Measurements from ENCODE around the gene EMSY.

DNA sequence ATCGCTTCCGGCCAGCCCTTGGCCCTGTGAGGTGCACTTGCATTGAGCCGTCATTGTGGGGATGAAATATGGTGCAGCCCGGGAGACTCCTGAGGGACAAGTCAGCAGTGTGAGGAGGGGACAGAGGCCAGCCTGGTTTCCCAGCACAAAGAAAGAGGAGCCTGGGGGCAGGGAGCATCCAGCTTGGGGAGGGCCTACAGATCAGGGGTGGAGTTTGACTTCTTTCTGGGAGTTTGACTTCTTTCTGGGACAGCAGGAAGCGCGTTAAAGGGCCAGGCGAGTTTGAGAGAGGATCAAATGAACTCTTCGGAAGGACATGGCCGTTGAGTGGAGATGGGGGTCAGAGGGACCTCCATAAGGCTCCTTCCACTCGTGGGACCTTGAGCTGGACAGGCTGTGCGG is 133.8 kb downstream of the EMSY start:
- TF ChIP-seq, protein P1, sequence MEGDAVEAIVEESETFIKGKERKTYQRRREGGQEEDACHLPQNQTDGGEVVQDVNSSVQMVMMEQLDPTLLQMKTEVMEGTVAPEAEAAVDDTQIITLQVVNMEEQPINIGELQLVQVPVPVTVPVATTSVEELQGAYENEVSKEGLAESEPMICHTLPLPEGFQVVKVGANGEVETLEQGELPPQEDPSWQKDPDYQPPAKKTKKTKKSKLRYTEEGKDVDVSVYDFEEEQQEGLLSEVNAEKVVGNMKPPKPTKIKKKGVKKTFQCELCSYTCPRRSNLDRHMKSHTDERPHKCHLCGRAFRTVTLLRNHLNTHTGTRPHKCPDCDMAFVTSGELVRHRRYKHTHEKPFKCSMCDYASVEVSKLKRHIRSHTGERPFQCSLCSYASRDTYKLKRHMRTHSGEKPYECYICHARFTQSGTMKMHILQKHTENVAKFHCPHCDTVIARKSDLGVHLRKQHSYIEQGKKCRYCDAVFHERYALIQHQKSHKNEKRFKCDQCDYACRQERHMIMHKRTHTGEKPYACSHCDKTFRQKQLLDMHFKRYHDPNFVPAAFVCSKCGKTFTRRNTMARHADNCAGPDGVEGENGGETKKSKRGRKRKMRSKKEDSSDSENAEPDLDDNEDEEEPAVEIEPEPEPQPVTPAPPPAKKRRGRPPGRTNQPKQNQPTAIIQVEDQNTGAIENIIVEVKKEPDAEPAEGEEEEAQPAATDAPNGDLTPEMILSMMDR (IDR thresholded peaks at IDR 0.05; ENCODE audit: low read depth, low read length): no peak
- no peak for TF ChIP-seq POLR2A (IDR thresholded peaks at IDR 0.05; ENCODE audit: extremely low read depth, insufficient read length)
